Peyer's patch (tissue), 4 donors: ENCODE data around the gene S1PR1.

ENCODE experiments used
- POLR2A ChIP-seq, 2 donors: fragments of 450-650 bp; IDR thresholded peaks; one replicate each; pipeline ENCODE4 v1.5.1; 2017; ENCODE audit warnings: antibody characterized with exemption in 2 of 2, mild to moderate bottlenecking in 2 of 2, moderate library complexity in 2 of 2
- TF ChIP-seq, protein P1 (sequence below), 6 experiments: fragments of 450-650 bp in 4 of 6; fragments of 200-600 bp in 2 of 6; sonication (generic) in 1 of 6; IDR thresholded peaks; one replicate each; pipeline ENCODE4 v1.5.1; 2017 to 2019; ENCODE audit warnings: antibody characterized with exemption in 6 of 6, mild to moderate bottlenecking in 3 of 6, moderate library complexity in 1 of 6

DNA sequence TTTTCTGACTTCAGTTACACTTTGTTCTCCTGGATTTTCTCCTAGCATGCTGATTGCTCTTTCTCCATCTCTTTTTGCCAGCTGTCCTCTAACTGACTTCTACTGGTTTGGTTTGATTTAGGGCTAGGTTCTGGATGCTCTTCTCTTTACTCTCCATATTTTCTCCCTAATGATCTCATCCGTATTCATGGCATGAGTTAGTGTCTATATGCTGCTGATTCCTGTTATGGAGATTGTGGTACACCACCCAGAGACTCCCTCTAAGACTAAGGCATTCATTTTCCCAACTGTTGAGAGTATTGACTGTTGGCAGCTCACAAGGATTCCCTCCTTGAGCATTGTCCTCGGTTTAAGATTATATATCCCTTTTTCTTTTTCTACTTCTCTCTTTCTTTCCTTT lies 28.9 kb downstream of the S1PR1 start:
- TF ChIP-seq, protein P1, sequence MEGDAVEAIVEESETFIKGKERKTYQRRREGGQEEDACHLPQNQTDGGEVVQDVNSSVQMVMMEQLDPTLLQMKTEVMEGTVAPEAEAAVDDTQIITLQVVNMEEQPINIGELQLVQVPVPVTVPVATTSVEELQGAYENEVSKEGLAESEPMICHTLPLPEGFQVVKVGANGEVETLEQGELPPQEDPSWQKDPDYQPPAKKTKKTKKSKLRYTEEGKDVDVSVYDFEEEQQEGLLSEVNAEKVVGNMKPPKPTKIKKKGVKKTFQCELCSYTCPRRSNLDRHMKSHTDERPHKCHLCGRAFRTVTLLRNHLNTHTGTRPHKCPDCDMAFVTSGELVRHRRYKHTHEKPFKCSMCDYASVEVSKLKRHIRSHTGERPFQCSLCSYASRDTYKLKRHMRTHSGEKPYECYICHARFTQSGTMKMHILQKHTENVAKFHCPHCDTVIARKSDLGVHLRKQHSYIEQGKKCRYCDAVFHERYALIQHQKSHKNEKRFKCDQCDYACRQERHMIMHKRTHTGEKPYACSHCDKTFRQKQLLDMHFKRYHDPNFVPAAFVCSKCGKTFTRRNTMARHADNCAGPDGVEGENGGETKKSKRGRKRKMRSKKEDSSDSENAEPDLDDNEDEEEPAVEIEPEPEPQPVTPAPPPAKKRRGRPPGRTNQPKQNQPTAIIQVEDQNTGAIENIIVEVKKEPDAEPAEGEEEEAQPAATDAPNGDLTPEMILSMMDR (IDR thresholded peaks at IDR 0.05): no peak
- no peak for TF ChIP-seq POLR2A (IDR thresholded peaks at IDR 0.05)
